Femur (tissue), 1 donor: ENCODE results near the gene PLPPR2.
"Not testable (repeated sequence)": the region's sequence is repeated elsewhere in the genome, so short reads cannot be mapped to it uniquely, and the experiment has no call there.

Experiments
- DNase-seq: peaks from one replicate; pipeline ENCODE4 v3.0.0-alpha.2; 2017

PLPPR2 gene

DNA sequence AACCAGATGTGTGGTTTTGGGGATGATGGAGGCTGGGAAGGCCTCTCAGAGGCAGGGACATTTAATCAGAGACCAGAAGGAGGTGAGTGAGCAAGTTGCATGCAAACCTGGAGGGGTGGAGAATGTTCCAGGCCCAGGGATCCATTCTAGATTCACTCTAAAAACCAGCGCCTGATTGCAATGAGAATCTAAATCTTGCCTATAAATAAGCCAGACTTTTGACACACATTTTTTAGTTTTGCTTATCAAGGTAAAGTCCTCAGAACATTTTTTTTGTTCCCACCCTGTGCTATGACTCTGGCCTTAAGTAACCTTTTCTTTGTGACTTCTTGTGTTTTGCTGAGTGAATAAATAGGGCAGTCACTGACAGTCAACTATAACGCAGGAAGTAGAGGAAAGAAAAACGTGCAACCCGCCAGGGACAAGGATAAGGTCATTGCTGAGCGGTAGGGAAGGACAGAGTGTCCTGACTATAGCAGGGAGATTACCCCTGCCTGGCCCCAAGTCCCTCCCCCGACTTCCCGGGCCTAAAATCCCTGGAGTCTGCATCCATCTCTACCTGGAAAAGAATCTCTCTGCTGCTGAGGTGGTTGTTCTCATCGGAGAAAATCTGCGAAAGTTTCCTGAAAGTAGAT, 49.5 kb downstream of the PLPPR2 start:
- no peak for DNase-seq

- no peak for DNase-seq
Measured at GRCh38 chr19:11405846-11406643, 50.8 kb downstream of the PLPPR2 start.

- not testable (repeated sequence) for DNase-seq
Measured at GRCh38 chr19:11406703-11407236, 51.5 kb downstream of the PLPPR2 start.

- DNase-seq: no peak
Measured at GRCh38 chr19:11408591-11408990, 53.4 kb downstream of the PLPPR2 start.

- DNase-seq: no peak
Measured at GRCh38 chr19:11410682-11411081, 55.5 kb downstream of the PLPPR2 start.

GRCh38 chr19:11414544-11414943, 59.3 kb downstream of the PLPPR2 start:
- no peak for DNase-seq
